NCI-H526 treated with DMSO at 0.1 percent for 48 hours (cell line): Measurements from ENCODE around the gene SMCO1.
"Not testable (repeated sequence)": the region's sequence is repeated elsewhere in the genome, so short reads cannot be mapped to it uniquely, and the experiment has no call there.

Experiments used
- DNase-seq: peaks from one replicate; lab custom pipeline; 2025; lab: John Stamatoyannopoulos, UW

SMCO1 gene

GRCh38 chr3:196492080-196492479 is 23.1 kb downstream of the SMCO1 start:
- DNase-seq = no peak

DNA sequence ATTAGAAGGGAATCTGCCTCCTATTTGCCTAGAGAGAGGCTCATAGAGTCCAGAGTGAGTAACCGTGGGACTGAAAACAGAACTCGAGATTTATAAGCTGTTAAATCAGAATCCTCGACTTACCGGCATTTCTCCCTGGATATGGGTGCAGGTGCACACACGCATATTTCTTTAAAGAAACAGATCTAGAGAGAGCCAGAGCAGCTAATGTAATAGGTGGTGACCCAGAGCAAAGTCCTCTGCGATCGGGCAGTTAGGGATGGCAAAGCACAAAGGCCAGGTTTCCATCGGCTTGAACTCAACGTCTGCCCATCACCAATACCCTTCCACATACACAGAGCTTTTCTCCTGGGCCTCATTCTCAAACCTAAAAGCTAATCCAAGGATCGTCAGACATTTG is 25.4 kb downstream of the SMCO1 start:
- DNase-seq = no peak

DNA sequence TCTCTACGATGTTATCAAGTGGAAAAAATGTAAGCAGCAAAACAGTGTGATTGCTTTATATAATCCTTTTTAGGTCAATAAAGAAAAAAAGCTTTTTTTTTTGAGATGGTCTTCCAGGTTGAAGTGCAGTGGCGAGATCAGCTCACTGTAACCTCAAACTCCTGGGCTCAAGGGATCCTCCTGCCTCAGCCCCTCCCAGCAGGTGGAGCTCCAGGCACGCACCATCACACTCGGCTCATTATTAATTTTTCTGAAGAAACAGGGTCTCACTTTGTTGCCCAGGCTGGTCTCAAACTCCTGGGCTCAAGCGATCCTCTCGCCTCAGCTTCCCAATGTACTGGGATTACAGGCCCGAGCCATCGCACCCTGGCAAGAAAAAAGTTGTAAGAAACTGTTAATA is 28.9 kb downstream of the SMCO1 start:
- DNase-seq = no peak

- no peak for DNase-seq
Observed at GRCh38 chr3:196477678-196478077, 37.5 kb downstream of the SMCO1 start.

GRCh38 chr3:196472286-196472685 is 42.9 kb downstream of the SMCO1 start:
- no peak for DNase-seq

DNA sequence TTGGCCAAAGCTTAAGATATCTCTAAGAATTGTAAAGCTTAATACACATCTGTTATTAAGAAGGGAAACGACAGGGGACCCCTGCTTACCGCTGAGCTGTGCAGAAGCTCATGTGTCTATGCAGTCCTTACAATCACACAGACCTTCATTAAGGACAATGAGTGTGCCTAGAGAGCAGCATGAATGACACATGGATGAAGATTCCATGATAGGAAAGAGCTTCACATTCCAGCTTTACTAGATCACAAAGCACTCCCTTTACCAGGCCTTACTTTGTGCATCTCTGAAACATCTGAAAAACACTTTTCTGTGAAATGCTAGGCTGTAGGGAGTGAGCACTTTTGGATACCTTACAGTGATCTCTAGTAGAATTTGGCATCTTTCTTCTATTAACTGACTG is 43.6 kb downstream of the SMCO1 start:
- no peak for DNase-seq

- DNase-seq = not testable (repeated sequence)
Observed at GRCh38 chr3:196470182-196470581, 45.0 kb downstream of the SMCO1 start.

GRCh38 chr3:196463804-196464203 is 51.3 kb downstream of the SMCO1 start:
- DNase-seq = no peak

- no peak for DNase-seq
Observed at GRCh38 chr3:196463478-196463756, 51.7 kb downstream of the SMCO1 start.

GRCh38 chr3:196462680-196463477 is 52.3 kb downstream of the SMCO1 start:
- not testable (repeated sequence) for DNase-seq

DNA sequence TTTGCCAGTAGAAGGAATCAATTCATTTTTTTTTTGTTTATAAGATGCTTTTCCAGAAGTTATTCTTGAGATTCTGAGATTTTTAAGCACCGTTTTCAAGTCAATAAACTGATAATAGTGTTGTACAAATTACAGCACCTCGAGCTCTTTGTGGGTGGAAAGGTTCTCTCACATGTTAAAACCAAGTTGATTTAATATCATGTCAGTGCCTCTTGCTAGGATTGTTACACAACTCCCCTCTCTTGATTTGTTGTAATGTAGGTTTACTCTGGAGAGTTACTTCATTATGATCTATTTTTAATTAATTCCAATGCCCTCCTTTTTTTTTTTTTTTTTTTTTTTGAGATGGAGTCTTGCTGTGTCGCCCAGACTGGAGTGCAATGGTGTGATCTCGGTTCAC is 57.1 kb downstream of the SMCO1 start:
- no peak for DNase-seq

DNA sequence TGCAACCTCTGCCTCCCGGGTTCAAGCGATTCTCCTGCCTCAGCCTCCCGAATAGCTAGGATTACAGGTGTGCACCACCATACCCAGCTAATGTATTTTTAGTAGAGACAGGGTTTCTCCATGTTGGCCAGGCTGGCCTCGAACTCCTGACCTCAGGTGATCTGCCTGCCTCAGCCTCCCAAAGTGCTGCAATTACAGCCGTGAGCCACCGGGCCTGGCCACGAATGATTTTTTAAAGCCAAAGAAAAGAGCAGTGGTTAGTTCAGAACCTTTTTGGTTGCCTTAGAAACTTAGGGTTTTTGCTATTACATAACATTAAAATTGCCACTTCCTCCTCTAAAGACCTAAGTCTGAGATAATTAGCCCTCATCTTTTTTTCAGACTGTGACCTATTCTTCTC is 57.7 kb downstream of the SMCO1 start:
- not testable (repeated sequence) for DNase-seq
